Measurements from ENCODE around the gene DNMT1. TPM values are rescaled to one million over a fixed set of nuclear protein-coding genes. Genes with fewer than 3 reads are reported as not detected.

The DNMT1 gene
- total RNA-seq, 4 donors from 2014 or later = 23.3 to 122 (median 42.0) TPM

GRCh38 chr19:10096615-10096963, 98.2 kb downstream of the DNMT1 start:
- no peaks in the 10 kb centered on the region for H3K9me3 ChIP-seq
- WGBS, 2 donors (ENCODE audit: low coverage in 1 of 2) = 37 to 38% methylated on average over 13 to 26 of the region's 26 CpGs
- peak; percentile 39 for DNase-seq
- TF ChIP-seq POLR2A (IDR thresholded peaks at IDR 0.05) = no peak
- no peak for TF ChIP-seq CTCF (IDR thresholded peaks at IDR 0.05)
- no peak for TF ChIP-seq POLR2AphosphoS5 (IDR thresholded peaks at IDR 0.05)
- TF ChIP-seq EP300 (IDR thresholded peaks at IDR 0.05; ENCODE audit: low read depth) = no peak
- no peaks in the 10 kb centered on the region for H3K27me3 ChIP-seq
- intact Hi-C loops (cut with DNase I; ENCODE audit: low total_unique reads) (no loop called here), in situ Hi-C loops (cut with MboI; ENCODE audit: low pct_ligation_motif_present in 1 of 4, low pct_unique_long_range_greater_than_20kb in 1 of 4, low sequenced_read_pairs in 3 of 4) (no loop called here)
- peaks cover 0 to 15% (median 10%) of the 10 kb centered on the region in 4 donors for H3K4me1 ChIP-seq
- peak overlapping the region; percentile 61 to 87 (median 84) for H3K27ac ChIP-seq
- peak overlapping the region; percentile 23 to 49 (median 36) for H3K4me3 ChIP-seq
- no peaks in the 10 kb centered on the region for H3K36me3 ChIP-seq

- Histone ChIP-seq H3K9me3 (no peaks in the 10 kb centered on the region), H3K36me3 (no peaks in the 10 kb centered on the region), H3K4me1 (peaks cover 0 to 15% (median 10%) of the 10 kb centered on the region in 4 donors), H3K27me3 (no peaks in the 10 kb centered on the region), H3K27ac (peak overlapping the region; percentile 74 to 87 (median 84)), H3K4me3 (peak overlapping the region; percentile 23 to 49 (median 36))
- in situ Hi-C loops (cut with MboI; ENCODE audit: low pct_ligation_motif_present in 1 of 4, low pct_unique_long_range_greater_than_20kb in 1 of 4, low sequenced_read_pairs in 3 of 4) (no loop called here), intact Hi-C loops (cut with DNase I; ENCODE audit: low total_unique reads) (no loop called here)
- DNase-seq = peak; percentile 93
- TF ChIP-seq POLR2A (IDR thresholded peaks at IDR 0.05) (no peak), POLR2AphosphoS5 (IDR thresholded peaks at IDR 0.05) (peak; percentile 28 to 35 (median 34))
- WGBS, 2 donors (ENCODE audit: low coverage in 1 of 2) = 4% methylated on average over 57 of the region's 97 CpGs; no CpG with 5 or more reads in 1 of the 2 donors
Observed at GRCh38 chr19:10095948-10096614, 98.7 kb downstream of the DNMT1 start.

GRCh38 chr19:10095622-10095947, 99.2 kb downstream of the DNMT1 start:
- TF ChIP-seq POLR2A (IDR thresholded peaks at IDR 0.05) = no peak
- no peak for TF ChIP-seq POLR2AphosphoS5 (IDR thresholded peaks at IDR 0.05)
- no peak for TF ChIP-seq EP300 (IDR thresholded peaks at IDR 0.05; ENCODE audit: low read depth)
- TF ChIP-seq CTCF (IDR thresholded peaks at IDR 0.05) = no peak
- Histone ChIP-seq H3K27ac (peak overlapping the region; percentile 67 to 86 (median 79)), H3K4me3 (peak overlapping the region in 1 of 4 donors; percentile 27), H3K27me3 (no peaks in the 10 kb centered on the region), H3K9me3 (no peaks in the 10 kb centered on the region), H3K36me3 (no peaks in the 10 kb centered on the region), H3K4me1 (peaks cover 0 to 15% (median 10%) of the 10 kb centered on the region in 4 donors)
- in situ Hi-C loops (cut with MboI; ENCODE audit: low pct_ligation_motif_present in 1 of 4, low pct_unique_long_range_greater_than_20kb in 1 of 4, low sequenced_read_pairs in 3 of 4) (no loop called here), intact Hi-C loops (cut with DNase I; ENCODE audit: low total_unique reads) (no loop called here)
- DNase-seq = no peak
- 36 to 46% methylated on average over 5 to 7 of the region's 7 CpGs for WGBS, 2 donors (ENCODE audit: low coverage in 1 of 2)

- WGBS, 2 donors (ENCODE audit: low coverage in 1 of 2) = 89 to 96% methylated on average over 3 to 22 of the region's 22 CpGs
- Histone ChIP-seq H3K36me3 (no peaks in the 10 kb centered on the region), H3K27me3 (no peaks in the 10 kb centered on the region), H3K4me3 (no peak overlapping the region), H3K27ac (no peak overlapping the region), H3K4me1 (peaks cover 0 to 15% (median 10%) of the 10 kb centered on the region in 4 donors), H3K9me3 (no peaks in the 10 kb centered on the region)
- in situ Hi-C loops (cut with MboI; ENCODE audit: low pct_ligation_motif_present in 1 of 4, low pct_unique_long_range_greater_than_20kb in 1 of 4, low sequenced_read_pairs in 3 of 4) (no loop called here), intact Hi-C loops (cut with DNase I; ENCODE audit: low total_unique reads) (no loop called here)
- TF ChIP-seq POLR2A (IDR thresholded peaks at IDR 0.05) (no peak), POLR2AphosphoS5 (IDR thresholded peaks at IDR 0.05) (no peak), CTCF (IDR thresholded peaks at IDR 0.05) (no peak), EP300 (IDR thresholded peaks at IDR 0.05; ENCODE audit: low read depth) (no peak)
- no peak for DNase-seq
Observed at GRCh38 chr19:10093295-10094186, 101.2 kb downstream of the DNMT1 start.

Data from transverse colon (tissue), 4 donors.